ENCODE data around the gene BAZ1A. TPM values are rescaled to one million over a fixed set of nuclear protein-coding genes. Genes with fewer than 3 reads are reported as not detected.

Gene BAZ1A
- total and polyA plus RNA-seq, 2 donors (not counting 1 experiment from before 2014, with no cell fraction given) = 18.8 to 36.8 TPM

- H3K4me3 ChIP-seq (ENCODE audit: control extremely low read depth in 1 of 5, extremely low read depth in 1 of 5, insufficient read depth in 1 of 5, low read depth in 2 of 5, low read length in 4 of 5) = no peak overlapping the region
- WGBS (ENCODE audit: insufficient coverage) = 93% methylated on average over 2 of the region's 2 CpGs
- DNase-seq (no peak), ATAC-seq (ENCODE audit: low read depth) (no peak)
- peaks cover 7 to 8% of the 10 kb centered on the region in 2 donors for H3K4me1 ChIP-seq (ENCODE audit: control insufficient read depth in 2 of 2, insufficient read depth in 2 of 2, low read length in 2 of 2)
- Mint-ChIP-seq H3K27me3 (no peaks in the 10 kb centered on the region), H3K27ac (no peak overlapping the region), H3K4me3 (no peak overlapping the region), H3K9me3 (ENCODE audit: insufficient read depth) (no peaks in the 10 kb centered on the region), H3K4me1 (peaks cover 14% of the 10 kb centered on the region)
- no peaks in the 10 kb centered on the region for H3K36me3 ChIP-seq (replicated peaks in 1 of 2; ENCODE audit: control extremely low read depth in 1 of 2, control insufficient read depth in 1 of 2, extremely low read depth in 1 of 2, insufficient read depth in 2 of 2, low read length in 1 of 2)
- H2AFZ ChIP-seq (ENCODE audit: insufficient read depth, low read depth, low read length, poor library complexity, severe bottlenecking) = no peak overlapping the region
- no peak overlapping the region for H3K27ac ChIP-seq (ENCODE audit: low read length in 2 of 2)
- H3K9me3 ChIP-seq (ENCODE audit: control extremely low read depth in 1 of 3, control insufficient read depth in 2 of 3, insufficient read depth in 1 of 3, low read length in 2 of 3) = no peaks in the 10 kb centered on the region
- no peak overlapping the region for H3K4me2 ChIP-seq (replicated peaks; ENCODE audit: low read depth, low read length, poor library complexity, severe bottlenecking)
- no peaks in the 10 kb centered on the region for H3K79me2 ChIP-seq (ENCODE audit: control insufficient read depth, insufficient read depth, low read length)
- no peak overlapping the region for H3K9ac ChIP-seq (ENCODE audit: low read length)
- no peaks in the 10 kb centered on the region for H4K20me1 ChIP-seq (ENCODE audit: control insufficient read depth, insufficient read depth, low read length, poor library complexity, severe bottlenecking)
- intact Hi-C loops (cut with micrococcal nuclease) = no loop called here
- no peak for TF ChIP-seq EZH2 (IDR thresholded peaks at IDR 0.05; ENCODE audit: borderline replicate concordance, insufficient read depth, low read depth, low read length, poor library complexity, severe bottlenecking)
- TF ChIP-seq, protein P1, sequence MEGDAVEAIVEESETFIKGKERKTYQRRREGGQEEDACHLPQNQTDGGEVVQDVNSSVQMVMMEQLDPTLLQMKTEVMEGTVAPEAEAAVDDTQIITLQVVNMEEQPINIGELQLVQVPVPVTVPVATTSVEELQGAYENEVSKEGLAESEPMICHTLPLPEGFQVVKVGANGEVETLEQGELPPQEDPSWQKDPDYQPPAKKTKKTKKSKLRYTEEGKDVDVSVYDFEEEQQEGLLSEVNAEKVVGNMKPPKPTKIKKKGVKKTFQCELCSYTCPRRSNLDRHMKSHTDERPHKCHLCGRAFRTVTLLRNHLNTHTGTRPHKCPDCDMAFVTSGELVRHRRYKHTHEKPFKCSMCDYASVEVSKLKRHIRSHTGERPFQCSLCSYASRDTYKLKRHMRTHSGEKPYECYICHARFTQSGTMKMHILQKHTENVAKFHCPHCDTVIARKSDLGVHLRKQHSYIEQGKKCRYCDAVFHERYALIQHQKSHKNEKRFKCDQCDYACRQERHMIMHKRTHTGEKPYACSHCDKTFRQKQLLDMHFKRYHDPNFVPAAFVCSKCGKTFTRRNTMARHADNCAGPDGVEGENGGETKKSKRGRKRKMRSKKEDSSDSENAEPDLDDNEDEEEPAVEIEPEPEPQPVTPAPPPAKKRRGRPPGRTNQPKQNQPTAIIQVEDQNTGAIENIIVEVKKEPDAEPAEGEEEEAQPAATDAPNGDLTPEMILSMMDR (IDR thresholded peaks at IDR 0.05) = no peak
- CTCF ChIA-PET = interaction anchor here (0.7 kb wide), 1 partner anchor 13 kb away, joined by 3 read pairs; no protein-coding TSS in a partner anchor
- no peaks in the 10 kb centered on the region for H3K27me3 ChIP-seq (replicated peaks in 1 of 4; ENCODE audit: control extremely low read depth in 1 of 4, control insufficient read depth in 3 of 4, insufficient read depth in 4 of 4, low read length in 3 of 4)
- POLR2A ChIA-PET = no interaction called here
Observed at GRCh38 chr14:34913619-34914018, 38.5 kb upstream of the BAZ1A start.

DNA sequence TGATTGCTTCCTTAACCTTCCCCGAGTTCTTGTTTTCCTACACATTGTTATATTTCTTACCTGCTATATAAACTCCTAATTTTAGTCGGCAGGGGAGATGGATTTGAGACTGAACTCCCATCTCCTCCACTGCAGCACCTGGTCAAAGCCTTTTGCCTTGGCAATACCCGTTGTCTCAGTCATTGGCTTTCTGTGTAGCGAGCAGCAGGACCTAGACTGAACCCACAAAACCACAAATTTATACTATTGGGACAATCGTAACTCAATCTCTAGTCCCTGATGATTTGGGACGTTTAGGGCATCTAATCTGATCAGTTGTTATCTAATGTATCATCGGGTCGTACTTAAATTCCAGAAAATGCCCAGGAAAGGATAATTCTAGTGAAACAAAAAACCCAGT lies 37.8 kb upstream of the BAZ1A start:
- Histone ChIP-seq H3K36me3 (replicated peaks in 1 of 2; ENCODE audit: control extremely low read depth in 1 of 2, control insufficient read depth in 1 of 2, extremely low read depth in 1 of 2, insufficient read depth in 2 of 2, low read length in 1 of 2) (no peaks in the 10 kb centered on the region), H3K9ac (ENCODE audit: low read length) (no peak overlapping the region), H4K20me1 (ENCODE audit: control insufficient read depth, insufficient read depth, low read length, poor library complexity, severe bottlenecking) (no peaks in the 10 kb centered on the region), H3K79me2 (ENCODE audit: control insufficient read depth, insufficient read depth, low read length) (no peaks in the 10 kb centered on the region), H3K4me2 (replicated peaks; ENCODE audit: low read depth, low read length, poor library complexity, severe bottlenecking) (no peak overlapping the region), H2AFZ (ENCODE audit: insufficient read depth, low read depth, low read length, poor library complexity, severe bottlenecking) (no peak overlapping the region), H3K4me3 (ENCODE audit: control extremely low read depth in 1 of 5, extremely low read depth in 1 of 5, insufficient read depth in 1 of 5, low read depth in 2 of 5, low read length in 4 of 5) (no peak overlapping the region), H3K27ac (ENCODE audit: low read length in 2 of 2) (no peak overlapping the region), H3K27me3 (replicated peaks in 1 of 4; ENCODE audit: control extremely low read depth in 1 of 4, control insufficient read depth in 3 of 4, insufficient read depth in 4 of 4, low read length in 3 of 4) (no peaks in the 10 kb centered on the region), H3K9me3 (ENCODE audit: control extremely low read depth in 1 of 3, control insufficient read depth in 2 of 3, insufficient read depth in 1 of 3, low read length in 2 of 3) (no peaks in the 10 kb centered on the region), H3K4me1 (ENCODE audit: control insufficient read depth in 2 of 2, insufficient read depth in 2 of 2, low read length in 2 of 2) (peaks cover 7 to 8% of the 10 kb centered on the region in 2 donors)
- Mint-ChIP-seq H3K27ac (no peak overlapping the region), H3K4me1 (peaks cover 14% of the 10 kb centered on the region), H3K4me3 (no peak overlapping the region), H3K27me3 (no peaks in the 10 kb centered on the region), H3K9me3 (ENCODE audit: insufficient read depth) (no peaks in the 10 kb centered on the region)
- POLR2A ChIA-PET = no interaction called here
- 85% methylated on average over 2 of the region's 8 CpGs for WGBS (ENCODE audit: insufficient coverage)
- ATAC-seq (ENCODE audit: low read depth) (no peak), DNase-seq (no peak)
- CTCF ChIA-PET = interaction anchor here (0.7 kb wide), 1 partner anchor 13 kb away, joined by 3 read pairs; no protein-coding TSS in a partner anchor
- no peak for TF ChIP-seq EZH2 (IDR thresholded peaks at IDR 0.05; ENCODE audit: borderline replicate concordance, insufficient read depth, low read depth, low read length, poor library complexity, severe bottlenecking)
- TF ChIP-seq, protein P1 (IDR thresholded peaks at IDR 0.05) = no peak
- intact Hi-C loops (cut with micrococcal nuclease) = no loop called here
